SH-SY5Y (cell line): Measurements from ENCODE around the gene FBXL7.

Source experiments
- GATA2 ChIP-seq: IDR thresholded peaks from 2 replicates; pipeline ENCODE4 v1.6.1; 2011; ENCODE audit warnings: mild to moderate bottlenecking, low read depth, low read length
- GATA3 ChIP-seq: IDR thresholded peaks from 2 replicates; pipeline ENCODE4 v1.6.1; 2011; ENCODE audit warnings: low read depth, mild to moderate bottlenecking, low read length, moderate library complexity

- TF ChIP-seq GATA3 = no peak
- no peak for TF ChIP-seq GATA2
Observed at GRCh38 chr5:15740383-15740782, 240.4 kb downstream of the FBXL7 start.
